A673 (cell line): Measurements from ENCODE around the gene PHLDB2. TPM values are rescaled to one million over a fixed set of nuclear protein-coding genes. Genes with fewer than 3 reads are reported as not detected.

Experiments used
- BruUV-seq: library from RNA; stranded (reverse); fragments of 400-500 nt; replicated peaks from 2 replicates; lab custom pipeline; 2021; lab: Mats Ljungman, UMichigan
- CTCF ChIA-PET: fragments of 300-600 bp; sonication (Branson Sonifier 250); formaldehyde crosslinking; loops from one replicate; lab custom pipeline; 2022; ENCODE audit warnings: antibody characterized with exemption; lab: Charles Lee
- POLR2A ChIA-PET: fragments of 300-600 bp; sonication (Branson Sonifier 250); formaldehyde crosslinking; loops from one replicate; lab custom pipeline; 2022; ENCODE audit warnings: antibody characterized with exemption; ENCODE audit not compliant: low non-redundant PET; lab: Charles Lee
- DNase-seq: peaks from one replicate; pipeline ENCODE4 v3.0.0-alpha.2; 2015; ENCODE audit warnings: low spot score
- H3K27ac ChIP-seq: fragments of 200-600 bp; sonication (generic); 2 replicates; pipeline ENCODE4 v1.5.1; 2016; ENCODE audit warnings: mixed run types, low read depth, mild to moderate bottlenecking, mixed read lengths, antibody characterized with exemption, low read length; ENCODE audit not compliant: poor library complexity, severe bottlenecking
- H3K27me3 ChIP-seq: fragments of 200-600 bp; sonication (generic); replicated peaks from 2 replicates; pipeline ENCODE4 v1.6.1; 2017; ENCODE audit warnings: mixed run types, low read depth, mild to moderate bottlenecking, mixed read lengths, antibody characterized with exemption, low read length; ENCODE audit not compliant: insufficient read depth, poor library complexity
- H3K36me3 ChIP-seq: fragments of 200-600 bp; sonication (generic); 2 replicates; pipeline ENCODE4 v1.6.1; 2016; ENCODE audit warnings: mixed run types, mild to moderate bottlenecking, mixed read lengths, antibody characterized with exemption, low read length; ENCODE audit not compliant: insufficient read depth, poor library complexity, severe bottlenecking
- H3K4me1 ChIP-seq: fragments of 200-600 bp; sonication (generic); 2 replicates; pipeline ENCODE4 v1.6.1; 2017; ENCODE audit warnings: mixed run types, mild to moderate bottlenecking, mixed read lengths, antibody characterized with exemption, low read length; ENCODE audit not compliant: insufficient read depth, poor library complexity, severe bottlenecking
- H3K4me3 ChIP-seq: fragments of 200-600 bp; sonication (generic); 2 replicates; pipeline ENCODE4 v1.5.1; 2016; ENCODE audit warnings: low read depth, mixed run types, mild to moderate bottlenecking, mixed read lengths, low read length; ENCODE audit not compliant: poor library complexity, severe bottlenecking
- H3K9me3 ChIP-seq: fragments of 200-600 bp; sonication (generic); 2 replicates; pipeline ENCODE4 v1.6.1; 2016; ENCODE audit warnings: mixed run types, low read depth, mild to moderate bottlenecking, mixed read lengths, antibody characterized with exemption, low read length; ENCODE audit not compliant: poor library complexity, severe bottlenecking
- CTCF ChIP-seq: fragments of 300-800, 200-600 bp; sonication (generic); conservative IDR thresholded peaks from 2 replicates; pipeline ENCODE4 v1.5.1; 2017; ENCODE audit warnings: low read depth, mild to moderate bottlenecking, antibody characterized with exemption, low read length, moderate library complexity, mixed read lengths
- EZH2 ChIP-seq: fragments of 200-600 bp; sonication (generic); IDR thresholded peaks from 2 replicates; pipeline ENCODE4 v1.6.1; 2017; ENCODE audit warnings: borderline replicate concordance, low read depth, mild to moderate bottlenecking, mixed read lengths, antibody characterized with exemption, low read length; ENCODE audit not compliant: poor library complexity, severe bottlenecking
- intact Hi-C: fragments of 100-400 bp; cut with micrococcal nuclease; formaldehyde crosslinking; loops from one replicate; pipeline ENCODE4 v1.10.0; 2022; ENCODE audit not compliant: unreplicated experiment
- total RNA-seq: library from RNA; stranded (reverse); gene quantifications from 2 replicates; pipeline ENCODE4 v1.2.3, GENCODE V29; 2021

PHLDB2 gene
- total RNA-seq, 1 experiment from 2014 or later, result 13.1 TPM

- DNase-seq, result no peak
- ChIA-PET CTCF (no interaction called here), POLR2A (no interaction called here)
- no peak overlapping the region for H3K4me3 ChIP-seq
- no peaks in the 10 kb centered on the region for H3K9me3 ChIP-seq
- H3K4me1 ChIP-seq, result peaks cover 5% of the 10 kb centered on the region
- no TSS peak for BruUV-seq
- intact Hi-C loops, result no loop called here
- TF ChIP-seq EZH2 (no peak), CTCF (no peak)
- H3K27ac ChIP-seq, result no peak overlapping the region
- no peaks in the 10 kb centered on the region for H3K27me3 ChIP-seq
- no peaks in the 10 kb centered on the region for H3K36me3 ChIP-seq
These were observed 159.6 kb downstream of the PHLDB2 start for GRCh38 chr3:112018712-112019111.

- POLR2A ChIA-PET, result no interaction called here
- DNase-seq, result no peak
- no TSS peak for BruUV-seq
- H3K4me3 ChIP-seq, result no peak overlapping the region
- TF ChIP-seq CTCF (no peak), EZH2 (no peak)
- no peaks in the 10 kb centered on the region for H3K36me3 ChIP-seq
- no peaks in the 10 kb centered on the region for H3K27me3 ChIP-seq
- CTCF ChIA-PET, result no interaction called here
- H3K4me1 ChIP-seq, result peaks cover 5% of the 10 kb centered on the region
- no peak overlapping the region for H3K27ac ChIP-seq
- no peaks in the 10 kb centered on the region for H3K9me3 ChIP-seq
- intact Hi-C loops, result no loop called here
These were observed 160.7 kb downstream of the PHLDB2 start for GRCh38 chr3:112019716-112020115.

- ChIA-PET POLR2A (interaction anchor here (0.6 kb wide), 1 partner anchor 91 kb away, joined by 6 read pairs; no protein-coding TSS in a partner anchor), CTCF (no interaction called here)
- Histone ChIP-seq H3K27me3 (no peaks in the 10 kb centered on the region), H3K36me3 (no peaks in the 10 kb centered on the region), H3K4me1 (peaks cover 5% of the 10 kb centered on the region), H3K4me3 (no peak overlapping the region), H3K9me3 (no peaks in the 10 kb centered on the region), H3K27ac (no peak overlapping the region)
- BruUV-seq, result no TSS peak
- TF ChIP-seq EZH2, result no peak
- TF ChIP-seq CTCF, result no peak
- intact Hi-C loops, result no loop called here
- DNase-seq, result peak; percentile 66
These were observed 161.6 kb downstream of the PHLDB2 start for GRCh38 chr3:112020674-112021085.

Other genes with a start within 250 kb of the PHLDB2 start
- gene PLCXD2, start 184.6 kb upstream of the PHLDB2 start, total RNA-seq, result 0.67 and 0.98 TPM in 2 replicates
- 39.7 and 40.7 TPM in 2 replicates for gene ABHD10, start 119.8 kb downstream of the PHLDB2 start, total RNA-seq
- gene TAGLN3, start 139.7 kb downstream of the PHLDB2 start, total RNA-seq, result 0.37 TPM in 1 of 2 replicates, not detected in the other
- gene TMPRSS7, start 175.5 kb downstream of the PHLDB2 start, total RNA-seq, result not detected in 2 replicates
- gene C3orf52, start 227.1 kb downstream of the PHLDB2 start, total RNA-seq, result 0.73 and 1.0 TPM in 2 replicates